T47D (cell line): Measurements from ENCODE around the gene ANKIB1.

Source experiments
- DNase-seq, 2 experiments: peaks; one replicate each; pipeline versions ENCODE4 v3.0.0 to v3.0.0-alpha.2; 2011 to 2012; ENCODE audit warnings: low read depth in 1 of 2, low spot score in 1 of 2
- JUND ChIP-seq: IDR thresholded peaks from 2 replicates; pipeline ENCODE4 v1.6.1; 2012; ENCODE audit warnings: low read depth
- in situ Hi-C: cut with HindIII; loops from 2 replicates; pipeline ENCODE4 v1.10.0; 2016; ENCODE audit warnings: low sequenced_read_pairs, low pct_unique_long_range_greater_than_20kb

ANKIB1 gene

DNA sequence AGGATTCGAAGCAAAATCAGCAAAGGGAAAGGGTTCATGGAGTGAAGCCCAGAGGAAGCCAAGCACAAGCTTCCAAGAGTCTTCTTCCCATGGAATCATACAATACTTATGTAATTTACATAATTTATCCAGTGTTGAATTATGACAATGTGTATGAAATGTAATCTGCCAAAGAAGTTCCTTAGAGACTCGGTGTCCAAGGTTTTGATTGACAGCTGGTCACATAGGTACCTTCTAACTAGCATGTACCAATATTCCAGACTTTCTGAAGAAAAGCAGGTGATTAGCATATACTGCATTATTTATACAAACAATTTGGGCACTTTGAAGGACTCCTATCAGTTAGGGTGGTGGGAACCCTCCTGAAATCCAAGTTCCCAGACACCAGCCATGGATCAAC lies 35.3 kb downstream of the ANKIB1 start:
- in situ Hi-C loops, result no loop called here
- TF ChIP-seq JUND, result no peak
- DNase-seq, result no peak

GRCh38 chr7:92282221-92282814 lies 36.5 kb downstream of the ANKIB1 start:
- no peak for TF ChIP-seq JUND
- in situ Hi-C loops, result no loop called here
- DNase-seq, result no peak

- TF ChIP-seq JUND, result no peak
- in situ Hi-C loops, result no loop called here
- no peak for DNase-seq
Observed at GRCh38 chr7:92282930-92283329, 37.2 kb downstream of the ANKIB1 start.

- TF ChIP-seq JUND, result no peak
- no peak for DNase-seq
- in situ Hi-C loops, result no loop called here
Observed at GRCh38 chr7:92289321-92289720, 43.5 kb downstream of the ANKIB1 start.

DNA sequence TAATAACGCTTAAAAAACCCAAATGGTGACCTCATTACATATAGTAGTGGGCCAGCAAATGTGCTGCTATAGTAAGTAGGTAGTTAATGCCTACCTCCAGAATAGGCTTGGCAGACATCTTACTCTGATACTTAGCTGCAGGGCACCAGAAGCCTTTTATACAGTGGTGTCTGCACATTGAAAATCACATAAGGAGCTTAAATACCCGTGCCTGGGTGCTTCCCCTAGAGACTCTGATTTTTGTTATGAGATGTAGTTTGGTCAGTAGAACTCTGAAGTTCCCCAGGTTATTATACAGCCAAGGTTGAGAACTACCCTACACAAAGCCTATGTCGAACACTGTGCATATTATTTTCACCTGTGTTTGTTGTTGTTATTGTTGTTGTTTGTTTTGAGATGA lies 47.2 kb downstream of the ANKIB1 start:
- in situ Hi-C loops, result no loop called here
- DNase-seq, result peak in 1 of 2 experiments; percentile 1
- TF ChIP-seq JUND, result no peak

GRCh38 chr7:92293896-92294590 lies 48.3 kb downstream of the ANKIB1 start:
- TF ChIP-seq JUND, result no peak
- in situ Hi-C loops, result no loop called here
- DNase-seq, result no peak

DNA sequence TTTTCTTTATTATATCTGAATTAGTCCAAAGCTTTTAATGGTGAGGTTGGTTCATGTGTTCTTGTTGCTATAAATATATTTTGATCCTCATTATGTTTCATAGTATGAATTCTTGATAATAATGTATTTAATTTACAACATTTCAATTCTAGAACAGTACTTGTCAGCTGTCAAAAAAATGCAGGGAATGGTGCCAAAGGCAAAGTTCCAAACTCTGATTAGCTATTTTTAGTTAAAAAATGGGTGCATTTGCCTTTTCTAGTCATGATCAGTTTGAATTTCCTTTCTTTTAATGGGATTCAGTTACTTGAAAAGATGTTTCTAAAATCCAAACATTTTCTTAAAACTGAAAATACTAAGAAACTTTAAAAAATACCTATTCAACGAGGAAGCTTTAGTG lies 49.6 kb downstream of the ANKIB1 start:
- no peak for DNase-seq
- in situ Hi-C loops, result no loop called here
- no peak for TF ChIP-seq JUND

DNA sequence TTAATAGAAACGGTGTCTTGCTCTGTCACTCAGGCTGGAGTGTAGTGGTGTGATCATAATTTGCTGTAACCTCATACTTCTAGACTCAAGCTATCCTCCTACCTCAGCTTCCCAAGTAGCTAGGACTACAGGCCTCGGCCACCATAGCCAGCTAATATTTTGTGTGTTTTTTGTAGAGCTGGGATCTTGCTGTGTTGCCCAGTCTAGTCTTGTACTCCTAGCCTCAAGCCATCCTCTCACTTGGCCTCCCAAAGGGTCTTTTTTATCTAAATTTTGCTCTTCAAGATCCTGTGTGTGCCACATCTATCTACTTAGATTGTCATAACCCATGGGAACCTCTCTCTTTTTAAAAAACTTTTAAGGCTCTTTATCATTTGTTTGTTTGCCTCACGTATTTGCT lies 50.5 kb downstream of the ANKIB1 start:
- in situ Hi-C loops, result no loop called here
- no peak for TF ChIP-seq JUND
- DNase-seq, result no peak

DNA sequence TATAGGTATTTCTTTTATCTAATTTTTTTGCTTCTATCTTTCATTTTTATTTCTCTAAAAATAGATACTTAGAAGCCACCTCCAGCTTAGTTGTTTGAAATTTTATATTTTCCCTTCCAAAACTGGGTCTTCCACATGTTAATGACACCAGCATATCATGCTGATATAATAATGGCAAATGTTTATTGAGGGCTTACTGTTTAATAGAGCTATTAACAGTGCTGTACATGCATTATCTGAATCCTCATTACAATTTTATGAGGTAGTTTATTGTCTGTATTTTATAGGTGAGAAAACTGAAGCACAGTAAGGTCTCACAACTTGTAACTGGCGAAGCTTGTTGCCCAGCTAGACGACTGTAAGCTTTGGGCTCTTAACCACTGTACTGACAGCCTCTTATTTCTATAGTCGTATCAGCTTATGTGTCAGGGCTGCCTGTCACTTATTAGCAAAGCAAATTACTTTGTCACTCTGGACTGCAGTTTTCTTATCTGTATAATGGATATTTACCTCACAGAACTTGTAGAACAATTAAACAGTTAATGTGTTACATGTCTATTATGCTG lies 51.2 kb downstream of the ANKIB1 start:
- TF ChIP-seq JUND, result no peak
- in situ Hi-C loops, result no loop called here
- DNase-seq, result no peak

- no peak for TF ChIP-seq JUND
- in situ Hi-C loops, result no loop called here
- DNase-seq, result no peak
Observed at GRCh38 chr7:92297736-92298135, 52.0 kb downstream of the ANKIB1 start.

- no peak for DNase-seq
- in situ Hi-C loops, result no loop called here
- no peak for TF ChIP-seq JUND
Observed at GRCh38 chr7:92303761-92304160, 58.0 kb downstream of the ANKIB1 start.

- in situ Hi-C loops, result no loop called here
- no peak for TF ChIP-seq JUND
- DNase-seq, result no peak
Observed at GRCh38 chr7:92304406-92304893, 58.7 kb downstream of the ANKIB1 start.

DNA sequence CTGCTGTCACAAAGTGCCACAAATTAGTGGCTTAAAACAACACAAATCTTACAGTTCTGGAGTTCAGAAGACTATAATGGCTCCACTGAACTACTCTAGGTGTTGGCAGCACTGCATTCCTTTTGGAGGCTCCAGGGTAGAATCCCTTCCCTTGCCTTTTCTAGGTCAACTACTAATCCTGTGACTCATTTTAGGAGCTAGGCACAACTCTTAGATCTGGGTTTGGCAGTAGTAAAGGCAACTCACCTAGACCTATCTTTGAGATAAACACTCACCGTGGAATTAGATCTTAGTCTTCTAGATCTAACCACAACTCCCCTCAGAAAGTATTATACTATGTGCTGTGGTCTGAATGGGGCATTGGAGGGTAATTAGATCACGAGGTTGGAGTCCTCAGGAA lies 60.4 kb downstream of the ANKIB1 start:
- in situ Hi-C loops, result no loop called here
- TF ChIP-seq JUND, result no peak
- no peak for DNase-seq

DNA sequence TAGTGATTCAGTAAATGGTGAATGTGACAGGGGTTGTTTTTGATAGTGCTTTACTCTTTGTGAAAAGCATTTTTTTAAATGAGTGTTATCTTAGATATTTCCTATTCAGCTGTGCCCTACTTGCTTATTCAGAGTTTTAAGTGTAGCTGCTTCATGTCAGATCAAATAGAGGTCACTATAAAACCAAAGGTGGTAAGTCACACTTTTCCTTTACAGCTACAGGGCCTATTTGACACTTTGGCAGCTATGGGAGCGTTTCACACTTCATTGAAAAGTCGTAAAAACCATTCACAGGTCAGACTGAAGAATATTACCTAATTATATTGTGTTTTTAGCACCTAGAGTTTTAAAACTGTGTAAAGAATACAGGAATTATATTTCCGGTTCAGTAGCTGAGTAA lies 67.3 kb downstream of the ANKIB1 start:
- in situ Hi-C loops, result no loop called here
- no peak for TF ChIP-seq JUND
- DNase-seq, result no peak
